SJCRH30 (cell line): ENCODE results near the gene SLC20A1. TPM values are rescaled to one million over a fixed set of nuclear protein-coding genes. Genes with fewer than 3 reads are reported as not detected.

ENCODE experiments used
- DNase-seq, 2 experiments: peaks; one replicate each; pipeline ENCODE4 v3.0.0-alpha.2; 2015 to 2020
- H3K27ac ChIP-seq: fragments of 250-450 bp; sonication (Bioruptor Pico); 2 replicates; pipeline ENCODE4 v1.5.1; 2020; ENCODE audit warnings: mild to moderate bottlenecking, moderate library complexity
- H3K27me3 ChIP-seq: fragments of 250-450 bp; sonication (Bioruptor Pico); 2 replicates; pipeline ENCODE4 v1.5.1; 2020; ENCODE audit warnings: mild to moderate bottlenecking, moderate library complexity
- H3K36me3 ChIP-seq: fragments of 250-450 bp; sonication (Bioruptor Pico); 2 replicates; pipeline ENCODE4 v1.5.1; 2020; ENCODE audit warnings: mild to moderate bottlenecking, moderate library complexity
- H3K4me1 ChIP-seq: fragments of 250-450 bp; sonication (Bioruptor Pico); 2 replicates; pipeline ENCODE4 v1.5.1; 2020; ENCODE audit warnings: mild to moderate bottlenecking, moderate library complexity
- H3K4me3 ChIP-seq: fragments of 250-450 bp; sonication (Bioruptor Pico); 2 replicates; pipeline ENCODE4 v1.5.1; 2020; ENCODE audit warnings: mild to moderate bottlenecking, moderate library complexity
- H3K9me3 ChIP-seq: fragments of 250-450 bp; sonication (Bioruptor Pico); replicated peaks from 2 replicates; pipeline ENCODE4 v1.5.1; 2020; ENCODE audit warnings: mild to moderate bottlenecking, moderate library complexity
- total RNA-seq: library from RNA; depleted of rRNA; stranded (reverse); fragments of >200 nt; shearing (Covaris generic); gene quantifications from 2 replicates; pipeline ENCODE4 v1.2.3, GENCODE V29; 2014; rRNA removed

The SLC20A1 gene
- total RNA-seq, 1 experiment from 2014 or later: 83.7 TPM

DNA sequence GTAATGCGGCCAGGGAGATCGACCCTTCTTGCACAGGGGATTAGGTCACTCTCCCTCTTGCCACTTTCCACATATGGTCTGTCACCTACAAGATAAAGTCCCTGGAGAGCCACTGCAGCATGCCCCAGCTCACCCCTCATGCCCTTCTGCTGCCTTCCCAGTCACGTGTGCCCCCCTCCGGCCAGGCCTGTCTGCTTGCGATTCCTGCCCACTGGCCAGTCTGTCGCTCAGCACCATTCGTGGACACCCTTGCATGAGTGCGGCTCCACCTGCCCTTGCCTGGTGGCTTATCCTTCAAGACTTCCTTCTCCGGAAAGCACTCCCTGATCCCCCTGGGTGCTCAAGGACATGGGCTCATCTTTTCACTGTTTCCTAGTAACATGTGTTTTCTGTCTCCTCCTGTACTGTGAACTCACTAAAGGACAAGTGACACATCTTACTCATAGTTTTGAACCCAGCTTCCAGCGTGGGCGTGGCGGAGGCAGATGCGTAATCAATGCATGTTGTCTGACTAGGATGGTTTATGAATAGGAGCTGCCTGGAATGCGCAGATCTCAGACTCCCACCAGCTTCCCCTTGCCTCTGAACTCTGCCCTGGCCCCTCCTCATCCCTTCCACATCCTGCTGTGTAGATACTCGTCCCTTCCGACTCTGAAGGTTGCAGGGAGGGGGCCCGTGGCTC, 67.3 kb downstream of the SLC20A1 start:
- Histone ChIP-seq H3K27ac (no peak overlapping the region), H3K27me3 (no peaks in the 10 kb centered on the region; the same call in none of the 2 replicates), H3K9me3 (no peaks in the 10 kb centered on the region), H3K36me3 (no peaks in the 10 kb centered on the region), H3K4me3 (no peak overlapping the region), H3K4me1 (no peaks in the 10 kb centered on the region)
- DNase-seq: no peak

Other genes starting within 250 kb of the SLC20A1 start
- 2.9 and 5.5 TPM in 2 replicates for gene RGPD8, start 212.3 kb upstream of the SLC20A1 start, total RNA-seq
- gene TTL, start 163.8 kb upstream of the SLC20A1 start, total RNA-seq: 78.4 and 81.6 TPM in 2 replicates
- gene POLR1B, start 103.5 kb upstream of the SLC20A1 start, total RNA-seq: 30.3 and 37.5 TPM in 2 replicates
- 11.2 and 12.3 TPM in 2 replicates for gene CHCHD5, start 61.3 kb upstream of the SLC20A1 start, total RNA-seq
- not detected in 2 replicates for gene NT5DC4, start 75.1 kb downstream of the SLC20A1 start, total RNA-seq
- 31.0 and 33.7 TPM in 2 replicates for gene CKAP2L, start 118.7 kb downstream of the SLC20A1 start, total RNA-seq
- not detected in 2 replicates for gene IL1A, start 138.6 kb downstream of the SLC20A1 start, total RNA-seq
- not detected in 2 replicates for gene IL1B, start 190.8 kb downstream of the SLC20A1 start, total RNA-seq